ENCODE data around the gene GPR68. TPM values are rescaled to one million over a fixed set of nuclear protein-coding genes. Genes with fewer than 3 reads are reported as not detected.

GPR68 gene
- total and polyA plus RNA-seq, 2 donors (not counting 1 experiment from before 2014, with no cell fraction given): 0.31 to 0.34 TPM

DNA sequence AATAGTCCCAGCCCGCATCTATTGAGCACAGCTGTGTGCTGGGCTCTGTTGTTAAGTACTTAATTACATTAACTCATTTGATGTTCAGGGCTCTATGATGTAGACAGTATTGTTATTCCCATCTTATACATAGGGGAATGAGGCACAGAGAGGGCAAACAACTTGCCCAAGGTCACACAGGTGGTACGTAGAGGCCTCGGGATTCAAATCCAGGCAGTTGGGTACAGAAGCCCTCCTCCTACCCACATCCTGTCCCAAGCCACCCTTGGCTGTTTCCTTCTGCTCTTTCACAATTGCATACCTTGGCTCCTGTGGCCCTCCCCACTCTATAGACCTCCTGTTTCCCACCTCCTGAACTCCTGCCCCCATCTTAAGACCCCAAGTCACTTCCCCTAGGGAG, 10.0 kb upstream of the GPR68 start:
- H4K20me1 ChIP-seq (ENCODE audit: control insufficient read depth, insufficient read depth, low read length, poor library complexity, severe bottlenecking): no peaks in the 10 kb centered on the region
- H3K79me2 ChIP-seq (ENCODE audit: control insufficient read depth, insufficient read depth, low read length): no peaks in the 10 kb centered on the region
- peaks cover 37 to 39% of the 10 kb centered on the region in 2 donors for H3K4me1 ChIP-seq (ENCODE audit: control insufficient read depth in 2 of 2, insufficient read depth in 2 of 2, low read length in 2 of 2)
- H3K4me2 ChIP-seq (replicated peaks; ENCODE audit: low read depth, low read length, poor library complexity, severe bottlenecking): peak overlapping the region; percentile 98
- intact Hi-C loops (cut with micrococcal nuclease): no loop called here
- DNase-seq (no peak), ATAC-seq (ENCODE audit: low read depth) (no peak)
- H3K9ac ChIP-seq (ENCODE audit: low read length): no peak overlapping the region
- 21% methylated on average over 2 of the region's 3 CpGs for WGBS (ENCODE audit: insufficient coverage)
- H3K4me3 Mint-ChIP-seq: peak overlapping the region; percentile 86
- no peaks in the 10 kb centered on the region for H3K27me3 ChIP-seq (replicated peaks in 1 of 4; ENCODE audit: control extremely low read depth in 1 of 4, control insufficient read depth in 3 of 4, insufficient read depth in 4 of 4, low read length in 3 of 4)
- H2AFZ ChIP-seq (ENCODE audit: insufficient read depth, low read depth, low read length, poor library complexity, severe bottlenecking): no peak overlapping the region
- H3K27ac Mint-ChIP-seq: peak overlapping the region; percentile 82
- TF ChIP-seq, protein P1, sequence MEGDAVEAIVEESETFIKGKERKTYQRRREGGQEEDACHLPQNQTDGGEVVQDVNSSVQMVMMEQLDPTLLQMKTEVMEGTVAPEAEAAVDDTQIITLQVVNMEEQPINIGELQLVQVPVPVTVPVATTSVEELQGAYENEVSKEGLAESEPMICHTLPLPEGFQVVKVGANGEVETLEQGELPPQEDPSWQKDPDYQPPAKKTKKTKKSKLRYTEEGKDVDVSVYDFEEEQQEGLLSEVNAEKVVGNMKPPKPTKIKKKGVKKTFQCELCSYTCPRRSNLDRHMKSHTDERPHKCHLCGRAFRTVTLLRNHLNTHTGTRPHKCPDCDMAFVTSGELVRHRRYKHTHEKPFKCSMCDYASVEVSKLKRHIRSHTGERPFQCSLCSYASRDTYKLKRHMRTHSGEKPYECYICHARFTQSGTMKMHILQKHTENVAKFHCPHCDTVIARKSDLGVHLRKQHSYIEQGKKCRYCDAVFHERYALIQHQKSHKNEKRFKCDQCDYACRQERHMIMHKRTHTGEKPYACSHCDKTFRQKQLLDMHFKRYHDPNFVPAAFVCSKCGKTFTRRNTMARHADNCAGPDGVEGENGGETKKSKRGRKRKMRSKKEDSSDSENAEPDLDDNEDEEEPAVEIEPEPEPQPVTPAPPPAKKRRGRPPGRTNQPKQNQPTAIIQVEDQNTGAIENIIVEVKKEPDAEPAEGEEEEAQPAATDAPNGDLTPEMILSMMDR (IDR thresholded peaks at IDR 0.05): no peak
- no peak for TF ChIP-seq EZH2 (IDR thresholded peaks at IDR 0.05; ENCODE audit: borderline replicate concordance, insufficient read depth, low read depth, low read length, poor library complexity, severe bottlenecking)
- H3K4me1 Mint-ChIP-seq: peaks cover 45% of the 10 kb centered on the region
- H3K27ac ChIP-seq (ENCODE audit: low read length in 2 of 2): no peak overlapping the region
- POLR2A ChIA-PET: no interaction called here
- CTCF ChIA-PET: interaction anchor here (0.8 kb wide), 1 partner anchor 77 kb away, joined by 3 read pairs; no protein-coding TSS in a partner anchor
- H3K4me3 ChIP-seq (ENCODE audit: control extremely low read depth in 1 of 5, extremely low read depth in 1 of 5, insufficient read depth in 1 of 5, low read depth in 2 of 5, low read length in 4 of 5): no peak overlapping the region
- no peaks in the 10 kb centered on the region for H3K27me3 Mint-ChIP-seq
- H3K36me3 ChIP-seq (replicated peaks in 1 of 2; ENCODE audit: control extremely low read depth in 1 of 2, control insufficient read depth in 1 of 2, extremely low read depth in 1 of 2, insufficient read depth in 2 of 2, low read length in 1 of 2): no peaks in the 10 kb centered on the region
- no peaks in the 10 kb centered on the region for H3K9me3 Mint-ChIP-seq (ENCODE audit: insufficient read depth)
- H3K9me3 ChIP-seq (ENCODE audit: control extremely low read depth in 1 of 3, control insufficient read depth in 2 of 3, insufficient read depth in 1 of 3, low read length in 2 of 3): no peaks in the 10 kb centered on the region

DNA sequence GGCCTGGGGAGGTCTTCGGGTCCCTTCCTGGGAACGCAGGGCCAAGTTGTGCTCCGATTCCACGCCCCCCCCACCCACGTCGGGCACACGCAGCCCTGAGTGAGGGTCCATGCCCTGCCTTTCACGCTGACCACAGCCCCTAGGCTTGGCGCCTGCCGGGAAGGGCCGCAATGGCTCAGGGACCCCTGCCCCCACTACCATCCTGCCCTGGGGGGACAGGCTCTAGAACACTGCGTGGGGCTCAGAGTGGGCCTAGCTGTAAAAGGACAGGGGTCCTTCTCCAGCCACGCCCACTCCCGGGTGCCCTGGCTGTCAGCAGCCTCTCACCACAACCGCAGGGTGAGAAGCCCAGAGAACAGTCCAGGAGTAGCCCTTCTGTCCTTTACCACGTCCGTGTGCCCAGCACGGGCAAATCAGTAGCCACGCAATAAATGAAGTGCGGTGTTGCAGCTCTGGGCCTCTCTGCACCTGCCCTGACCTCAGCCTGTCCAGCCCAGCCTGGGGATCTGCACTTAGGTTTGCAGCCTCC, 9.4 kb upstream of the GPR68 start:
- no peak overlapping the region for H3K27ac ChIP-seq (ENCODE audit: low read length in 2 of 2)
- no peaks in the 10 kb centered on the region for H3K9me3 ChIP-seq (ENCODE audit: control extremely low read depth in 1 of 3, control insufficient read depth in 2 of 3, insufficient read depth in 1 of 3, low read length in 2 of 3)
- 36% methylated on average over 20 of the region's 20 CpGs for WGBS (ENCODE audit: insufficient coverage)
- CTCF ChIA-PET: interaction anchor here (0.8 kb wide), 1 partner anchor 76 kb away, joined by 3 read pairs; no protein-coding TSS in a partner anchor
- H3K27ac Mint-ChIP-seq: peak overlapping the region; percentile 82
- H3K4me2 ChIP-seq (replicated peaks; ENCODE audit: low read depth, low read length, poor library complexity, severe bottlenecking): peak overlapping the region; percentile 98
- peaks cover 37 to 43% of the 10 kb centered on the region in 2 donors for H3K4me1 ChIP-seq (ENCODE audit: control insufficient read depth in 2 of 2, insufficient read depth in 2 of 2, low read length in 2 of 2)
- POLR2A ChIA-PET: no interaction called here
- H3K4me1 Mint-ChIP-seq: peaks cover 47% of the 10 kb centered on the region
- H3K9ac ChIP-seq (ENCODE audit: low read length): peak overlapping the region; percentile 78
- H4K20me1 ChIP-seq (ENCODE audit: control insufficient read depth, insufficient read depth, low read length, poor library complexity, severe bottlenecking): no peaks in the 10 kb centered on the region
- peak; percentile 32 for DNase-seq
- TF ChIP-seq EZH2 (IDR thresholded peaks at IDR 0.05; ENCODE audit: borderline replicate concordance, insufficient read depth, low read depth, low read length, poor library complexity, severe bottlenecking): no peak
- TF ChIP-seq, protein P1 (IDR thresholded peaks at IDR 0.05): no peak
- no peaks in the 10 kb centered on the region for H3K27me3 ChIP-seq (replicated peaks in 1 of 4; ENCODE audit: control extremely low read depth in 1 of 4, control insufficient read depth in 3 of 4, insufficient read depth in 4 of 4, low read length in 3 of 4)
- no peaks in the 10 kb centered on the region for H3K27me3 Mint-ChIP-seq
- peak overlapping the region; percentile 73 for H2AFZ ChIP-seq (ENCODE audit: insufficient read depth, low read depth, low read length, poor library complexity, severe bottlenecking)
- peak overlapping the region in 4 of 5 experiments; percentile 45 to 67 (median 58) for H3K4me3 ChIP-seq (ENCODE audit: control extremely low read depth in 1 of 5, extremely low read depth in 1 of 5, insufficient read depth in 1 of 5, low read depth in 2 of 5, low read length in 4 of 5)
- peak overlapping the region; percentile 86 for H3K4me3 Mint-ChIP-seq
- no peak for ATAC-seq (ENCODE audit: low read depth)
- intact Hi-C loops (cut with micrococcal nuclease): loop anchor here (1.0 kb wide), 1 partner anchor 11 kb away; no protein-coding TSS in a partner anchor
- no peaks in the 10 kb centered on the region for H3K36me3 ChIP-seq (replicated peaks in 1 of 2; ENCODE audit: control extremely low read depth in 1 of 2, control insufficient read depth in 1 of 2, extremely low read depth in 1 of 2, insufficient read depth in 2 of 2, low read length in 1 of 2)
- H3K79me2 ChIP-seq (ENCODE audit: control insufficient read depth, insufficient read depth, low read length): no peaks in the 10 kb centered on the region
- H3K9me3 Mint-ChIP-seq (ENCODE audit: insufficient read depth): no peaks in the 10 kb centered on the region
